ENCODE results near the gene HCN1. TPM values are rescaled to one million over a fixed set of nuclear protein-coding genes. Genes with fewer than 3 reads are reported as not detected.

Gene HCN1
- total and polyA plus RNA-seq, 2 of the 13 experiments (the other 11 are each of a cell fraction or from before 2014, with no cell fraction given): not detected

DNA sequence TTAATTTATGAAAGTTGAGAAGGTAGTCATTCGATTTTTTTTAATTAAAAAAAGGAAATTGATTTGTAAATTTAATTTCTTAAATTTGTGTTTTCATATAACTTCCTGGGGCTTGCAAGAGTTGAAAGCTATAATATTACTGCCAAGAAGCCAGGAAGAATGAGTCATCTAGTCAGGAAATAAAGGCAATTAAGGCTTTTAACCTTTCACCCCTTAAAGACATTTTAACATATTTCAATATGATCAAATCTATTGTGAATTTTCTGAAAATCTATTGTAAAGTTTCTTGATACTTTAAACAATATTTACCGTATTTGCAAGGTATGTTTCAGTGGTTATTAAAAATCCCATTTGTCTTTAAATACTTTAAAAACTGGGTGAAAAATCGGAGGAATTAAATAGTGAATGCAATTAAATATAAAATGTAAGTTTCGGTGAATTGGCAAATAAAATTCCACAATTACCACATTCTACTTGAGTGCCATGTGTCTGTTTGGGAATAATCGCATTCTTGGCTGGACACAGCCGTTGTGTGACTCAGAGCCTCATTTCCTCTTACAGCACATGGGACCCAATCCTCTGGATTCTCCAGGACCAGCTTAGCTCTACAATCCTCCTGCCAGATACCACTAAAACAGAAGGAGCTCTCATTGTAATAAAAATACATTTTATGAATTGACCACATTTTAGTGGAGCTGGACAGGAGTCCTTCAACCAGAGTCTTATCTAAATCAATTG, 310.7 kb downstream of the HCN1 start:
- no peak for FAIRE-seq
- H3K4me1 ChIP-seq (ENCODE audit: insufficient read depth, low read length): no peaks in the 10 kb centered on the region
- POLR2A ChIA-PET: no interaction called here
- no peak overlapping the region for H3K4me3 ChIP-seq (replicated peaks in 1 of 3; ENCODE audit: insufficient read depth in 1 of 3, low read depth in 2 of 3, low read length in 3 of 3)
- no peak overlapping the region for H3K9ac ChIP-seq (ENCODE audit: insufficient read depth, low read depth, low read length)
- CTCF ChIA-PET (ENCODE audit: low intra/inter-chr PET ratio, low total read pairs): no interaction called here
- H3K9me3 ChIP-seq (ENCODE audit: low read length): peaks cover 36% of the 10 kb centered on the region
- in situ Hi-C loops (cut with HindIII; ENCODE audit: extremely low pct_ligation_motif_present, low pct_unique_long_range_greater_than_20kb) (no loop called here), intact Hi-C loops (cut with micrococcal nuclease; ENCODE audit: unreplicated experiment) (no loop called here)
- H3K36me3 ChIP-seq (replicated peaks in 1 of 2; ENCODE audit: control insufficient read depth in 1 of 2, insufficient read depth in 2 of 2, low read length in 2 of 2): no peaks in the 10 kb centered on the region
- WGBS (ENCODE audit: low lambda C conversion rate): 11% methylated on average over 6 of the region's 6 CpGs
- DNase-seq (ENCODE audit: low spot score): no peak
- no peaks in the 10 kb centered on the region for H4K20me1 ChIP-seq (ENCODE audit: insufficient read depth, low read length)
- H3K27ac ChIP-seq (ENCODE audit: extremely low read length, insufficient read depth, low read length): no peak overlapping the region
- no TSS peak for BruUV-seq (replicated peaks)
- no peak for ATAC-seq
- no peak overlapping the region for H2AFZ ChIP-seq (ENCODE audit: low read length)
- no peak overlapping the region for H3K4me2 ChIP-seq (ENCODE audit: low read depth, low read length)
- H3K27me3 ChIP-seq (ENCODE audit: control insufficient read depth in 1 of 2, insufficient read depth in 2 of 2, low read length in 2 of 2): no peaks in the 10 kb centered on the region
- H3K79me2 ChIP-seq (ENCODE audit: insufficient read depth, low read length): no peaks in the 10 kb centered on the region
- TF ChIP-seq ZNF550 (CRISPR knock-in tag; IDR thresholded peaks at IDR 0.05; ENCODE audit: borderline replicate concordance) (no peak), HIVEP1 (CRISPR knock-in tag; IDR thresholded peaks at IDR 0.05) (no peak), ETV5 (CRISPR knock-in tag; IDR thresholded peaks at IDR 0.05; ENCODE audit: borderline replicate concordance) (no peak), PAX8 (CRISPR knock-in tag; IDR thresholded peaks at IDR 0.05; ENCODE audit: borderline replicate concordance) (no peak), CENPT (CRISPR knock-in tag; IDR thresholded peaks at IDR 0.05; ENCODE audit: low read depth) (no peak), ZNF205 (CRISPR knock-in tag; IDR thresholded peaks at IDR 0.05) (no peak), ZNF333 (CRISPR knock-in tag; IDR thresholded peaks at IDR 0.05; ENCODE audit: borderline replicate concordance) (no peak), ZNF841 (CRISPR knock-in tag; IDR thresholded peaks at IDR 0.05; ENCODE audit: borderline replicate concordance) (no peak), HOXA7 (CRISPR knock-in tag; IDR thresholded peaks at IDR 0.05) (no peak), NFKB2 (CRISPR knock-in tag; IDR thresholded peaks at IDR 0.05; ENCODE audit: borderline replicate concordance) (no peak), NR2C2 (CRISPR knock-in tag; IDR thresholded peaks at IDR 0.05; ENCODE audit: borderline replicate concordance) (no peak), CBX1 (IDR thresholded peaks at IDR 0.05; ENCODE audit: low read depth) (no peak), ZNF253 (CRISPR knock-in tag; IDR thresholded peaks at IDR 0.05; ENCODE audit: borderline replicate concordance) (no peak), RCOR2 (CRISPR knock-in tag; IDR thresholded peaks at IDR 0.05) (no peak), ZNF724P (CRISPR knock-in tag; IDR thresholded peaks at IDR 0.05; ENCODE audit: borderline replicate concordance) (no peak)
- TF ChIP-seq, protein P1, sequence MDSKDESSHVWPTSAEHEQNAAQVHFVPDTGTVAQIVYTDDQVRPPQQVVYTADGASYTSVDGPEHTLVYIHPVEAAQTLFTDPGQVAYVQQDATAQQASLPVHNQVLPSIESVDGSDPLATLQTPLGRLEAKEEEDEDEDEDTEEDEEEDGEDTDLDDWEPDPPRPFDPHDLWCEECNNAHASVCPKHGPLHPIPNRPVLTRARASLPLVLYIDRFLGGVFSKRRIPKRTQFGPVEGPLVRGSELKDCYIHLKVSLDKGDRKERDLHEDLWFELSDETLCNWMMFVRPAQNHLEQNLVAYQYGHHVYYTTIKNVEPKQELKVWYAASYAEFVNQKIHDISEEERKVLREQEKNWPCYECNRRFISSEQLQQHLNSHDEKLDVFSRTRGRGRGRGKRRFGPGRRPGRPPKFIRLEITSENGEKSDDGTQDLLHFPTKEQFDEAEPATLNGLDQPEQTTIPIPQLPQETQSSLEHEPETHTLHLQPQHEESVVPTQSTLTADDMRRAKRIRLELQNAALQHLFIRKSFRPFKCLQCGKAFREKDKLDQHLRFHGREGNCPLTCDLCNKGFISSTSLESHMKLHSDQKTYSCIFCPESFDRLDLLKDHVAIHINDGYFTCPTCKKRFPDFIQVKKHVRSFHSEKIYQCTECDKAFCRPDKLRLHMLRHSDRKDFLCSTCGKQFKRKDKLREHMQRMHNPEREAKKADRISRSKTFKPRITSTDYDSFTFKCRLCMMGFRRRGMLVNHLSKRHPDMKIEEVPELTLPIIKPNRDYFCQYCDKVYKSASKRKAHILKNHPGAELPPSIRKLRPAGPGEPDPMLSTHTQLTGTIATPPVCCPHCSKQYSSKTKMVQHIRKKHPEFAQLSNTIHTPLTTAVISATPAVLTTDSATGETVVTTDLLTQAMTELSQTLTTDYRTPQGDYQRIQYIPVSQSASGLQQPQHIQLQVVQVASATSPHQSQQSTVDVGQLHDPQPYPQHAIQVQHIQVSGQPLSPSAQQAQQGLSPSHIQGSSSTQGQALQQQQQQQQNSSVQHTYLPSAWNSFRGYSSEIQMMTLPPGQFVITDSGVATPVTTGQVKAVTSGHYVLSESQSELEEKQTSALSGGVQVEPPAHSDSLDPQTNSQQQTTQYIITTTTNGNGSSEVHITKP (CRISPR knock-in tag; IDR thresholded peaks at IDR 0.05; ENCODE audit: low read depth): no peak
- TF ChIP-seq, protein P2, sequence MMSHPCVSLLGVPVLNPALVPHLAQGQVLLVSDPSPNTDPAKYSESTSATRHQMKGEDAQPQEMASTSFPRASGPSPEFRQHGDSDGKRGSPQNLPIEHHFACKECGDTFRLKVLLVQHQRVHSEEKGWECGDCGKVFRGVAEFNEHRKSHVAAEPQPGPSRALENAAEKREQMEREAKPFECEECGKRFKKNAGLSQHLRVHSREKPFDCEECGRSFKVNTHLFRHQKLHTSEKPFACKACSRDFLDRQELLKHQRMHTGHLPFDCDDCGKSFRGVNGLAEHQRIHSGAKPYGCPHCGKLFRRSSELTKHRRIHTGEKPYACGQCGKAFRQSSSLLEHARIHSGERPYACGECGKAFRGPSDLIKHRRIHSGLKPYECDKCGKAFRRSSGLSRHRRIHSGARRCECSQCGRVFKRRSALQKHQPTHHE (CRISPR knock-in tag; IDR thresholded peaks at IDR 0.05; ENCODE audit: borderline replicate concordance): no peak
- TF ChIP-seq, protein P3, sequence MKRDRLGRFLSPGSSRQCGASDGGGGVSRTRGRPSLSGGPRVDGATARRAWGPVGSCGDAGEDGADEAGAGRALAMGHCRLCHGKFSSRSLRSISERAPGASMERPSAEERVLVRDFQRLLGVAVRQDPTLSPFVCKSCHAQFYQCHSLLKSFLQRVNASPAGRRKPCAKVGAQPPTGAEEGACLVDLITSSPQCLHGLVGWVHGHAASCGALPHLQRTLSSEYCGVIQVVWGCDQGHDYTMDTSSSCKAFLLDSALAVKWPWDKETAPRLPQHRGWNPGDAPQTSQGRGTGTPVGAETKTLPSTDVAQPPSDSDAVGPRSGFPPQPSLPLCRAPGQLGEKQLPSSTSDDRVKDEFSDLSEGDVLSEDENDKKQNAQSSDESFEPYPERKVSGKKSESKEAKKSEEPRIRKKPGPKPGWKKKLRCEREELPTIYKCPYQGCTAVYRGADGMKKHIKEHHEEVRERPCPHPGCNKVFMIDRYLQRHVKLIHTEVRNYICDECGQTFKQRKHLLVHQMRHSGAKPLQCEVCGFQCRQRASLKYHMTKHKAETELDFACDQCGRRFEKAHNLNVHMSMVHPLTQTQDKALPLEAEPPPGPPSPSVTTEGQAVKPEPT (CRISPR knock-in tag; IDR thresholded peaks at IDR 0.05; ENCODE audit: low read depth): no peak

All from HepG2 (cell line).